Astrocyte (in vitro differentiated cells and primary cell): ENCODE data around the gene SMIM41.

Experiments
- CTCF ChIP-seq: IDR thresholded peaks from 2 replicates; pipeline ENCODE4 v1.5.1; 2011; ENCODE audit warnings: low read depth, mild to moderate bottlenecking, inconsistent platforms, low read length, moderate library complexity; ENCODE audit not compliant: insufficient read depth
- EZH2 ChIP-seq: IDR thresholded peaks from 2 replicates; pipeline ENCODE4 v1.6.1; 2012; ENCODE audit warnings: mild to moderate bottlenecking, low read length, inconsistent platforms; ENCODE audit not compliant: insufficient read depth

- no peak for TF ChIP-seq CTCF
- no peak for TF ChIP-seq EZH2
Measured at GRCh38 chr12:52125476-52125900, 46.0 kb downstream of the SMIM41 start.
